ENCODE results near the gene GNG2.

GNG2 gene

GRCh38 chr14:51990488-51990887 lies 130.1 kb downstream of the GNG2 start:
- H3K79me2 ChIP-seq (ENCODE audit: low read length): peaks cover 33% of the 10 kb centered on the region
- no peaks in the 10 kb centered on the region for H3F3A ChIP-seq (ENCODE audit: insufficient read depth, low read length)
- no peaks in the 10 kb centered on the region for H3K9me3 ChIP-seq (replicated peaks; ENCODE audit: insufficient read depth, low read length)
- H4K20me1 ChIP-seq (ENCODE audit: insufficient read depth, low read length): no peaks in the 10 kb centered on the region
- H3K9ac ChIP-seq (ENCODE audit: low read length): peak overlapping the region; percentile 88; the same call in 1 of the 2 replicates
- DNase-seq: no peak
- no peak overlapping the region for H3K27ac ChIP-seq (ENCODE audit: low read length)
- 0 out of 2 replicates have a peak, but pooled peaks cover 3% of the 10 kb centered on the region for H3K36me3 ChIP-seq (replicated peaks; ENCODE audit: insufficient read depth, low read length)
- TF ChIP-seq EZH2 (optimal IDR thresholded peaks at IDR 0.05; ENCODE audit: low read depth, low read length) (no peak), EZH2phosphoT487 (IDR thresholded peaks at IDR 0.05; ENCODE audit: low read length) (no peak)
- TF ChIP-seq, protein P1, sequence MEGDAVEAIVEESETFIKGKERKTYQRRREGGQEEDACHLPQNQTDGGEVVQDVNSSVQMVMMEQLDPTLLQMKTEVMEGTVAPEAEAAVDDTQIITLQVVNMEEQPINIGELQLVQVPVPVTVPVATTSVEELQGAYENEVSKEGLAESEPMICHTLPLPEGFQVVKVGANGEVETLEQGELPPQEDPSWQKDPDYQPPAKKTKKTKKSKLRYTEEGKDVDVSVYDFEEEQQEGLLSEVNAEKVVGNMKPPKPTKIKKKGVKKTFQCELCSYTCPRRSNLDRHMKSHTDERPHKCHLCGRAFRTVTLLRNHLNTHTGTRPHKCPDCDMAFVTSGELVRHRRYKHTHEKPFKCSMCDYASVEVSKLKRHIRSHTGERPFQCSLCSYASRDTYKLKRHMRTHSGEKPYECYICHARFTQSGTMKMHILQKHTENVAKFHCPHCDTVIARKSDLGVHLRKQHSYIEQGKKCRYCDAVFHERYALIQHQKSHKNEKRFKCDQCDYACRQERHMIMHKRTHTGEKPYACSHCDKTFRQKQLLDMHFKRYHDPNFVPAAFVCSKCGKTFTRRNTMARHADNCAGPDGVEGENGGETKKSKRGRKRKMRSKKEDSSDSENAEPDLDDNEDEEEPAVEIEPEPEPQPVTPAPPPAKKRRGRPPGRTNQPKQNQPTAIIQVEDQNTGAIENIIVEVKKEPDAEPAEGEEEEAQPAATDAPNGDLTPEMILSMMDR (IDR thresholded peaks at IDR 0.05; ENCODE audit: low read length): no peak
- no peaks in the 10 kb centered on the region for H3K27me3 ChIP-seq (replicated peaks; ENCODE audit: insufficient read depth, low read length)
- H3K4me1 ChIP-seq (ENCODE audit: low read length): no peaks in the 10 kb centered on the region
- peak overlapping the region; percentile 76 for H3K4me3 ChIP-seq (ENCODE audit: low read length)
- peak overlapping the region; percentile 46 for H3K4me2 ChIP-seq (ENCODE audit: low read depth, low read length)
- H2AFZ ChIP-seq (ENCODE audit: low read length): no peak overlapping the region
- H3K9me2 ChIP-seq (replicated peaks; ENCODE audit: insufficient read depth, low read length): no peaks in the 10 kb centered on the region

DNA sequence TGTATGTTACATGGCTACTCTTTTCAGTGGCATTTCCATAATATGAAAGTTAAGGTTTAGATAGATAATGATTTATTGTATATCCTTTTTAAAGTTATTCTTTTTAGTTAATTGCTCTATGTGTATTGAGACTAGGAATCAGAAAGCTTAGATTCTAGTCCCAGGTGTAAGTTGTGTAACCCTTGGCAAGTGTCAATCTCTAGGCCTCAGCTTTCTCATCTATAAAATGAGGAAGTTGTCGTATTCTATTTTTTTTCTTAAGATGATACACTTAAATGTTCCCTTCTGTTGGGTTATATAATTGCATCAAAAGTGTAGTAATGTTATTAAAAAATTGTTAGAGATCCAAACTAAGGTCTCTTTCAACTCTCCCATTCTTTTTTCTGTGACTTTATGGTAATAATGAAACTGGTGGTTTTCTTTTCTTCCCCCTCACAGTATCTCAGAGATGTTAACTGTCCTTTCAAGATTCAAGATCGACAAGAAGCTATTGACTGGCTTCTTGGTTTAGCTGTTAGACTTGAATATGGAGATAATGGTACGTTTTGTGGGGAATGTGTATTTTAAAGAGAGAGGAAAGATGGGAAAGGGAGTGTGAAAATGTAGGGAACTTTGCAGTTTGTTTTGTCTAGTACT lies 133.0 kb downstream of the GNG2 start:
- no peaks in the 10 kb centered on the region for H4K20me1 ChIP-seq (ENCODE audit: insufficient read depth, low read length)
- peaks cover 40% of the 10 kb centered on the region for H3K79me2 ChIP-seq (ENCODE audit: low read length)

DNA sequence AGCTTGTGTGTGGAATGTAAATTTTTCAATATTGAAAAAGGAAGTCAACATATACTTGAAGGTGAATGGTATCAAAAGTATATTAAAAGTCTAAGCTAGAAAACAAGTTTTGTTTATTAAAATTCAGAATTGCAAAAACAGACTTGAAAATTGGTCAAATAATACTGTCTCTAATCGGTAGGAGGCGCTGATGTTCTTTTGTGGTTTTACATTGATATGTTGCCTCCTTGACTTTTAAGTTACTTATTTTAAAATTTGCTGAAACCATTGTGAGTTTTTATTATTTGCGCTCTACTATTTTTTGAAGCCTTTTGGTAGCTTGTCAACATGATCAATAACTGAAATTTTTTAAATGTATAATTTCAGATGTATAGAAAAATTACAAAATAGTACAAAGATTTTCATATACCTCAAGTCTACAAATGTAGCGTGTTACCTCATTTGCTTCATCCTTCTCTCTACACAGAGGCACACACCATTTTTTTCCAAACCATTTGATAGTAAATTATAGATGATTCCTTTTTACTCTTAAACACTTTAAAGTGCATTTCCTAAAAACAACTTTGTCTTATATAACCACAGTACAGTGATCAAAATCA lies 135.8 kb downstream of the GNG2 start:
- Histone ChIP-seq H3K9me2 (replicated peaks; ENCODE audit: insufficient read depth, low read length) (no peaks in the 10 kb centered on the region), H3K79me2 (ENCODE audit: low read length) (peaks cover 22% of the 10 kb centered on the region), H3F3A (ENCODE audit: insufficient read depth, low read length) (no peaks in the 10 kb centered on the region), H3K27ac (ENCODE audit: low read length) (no peak overlapping the region), H4K20me1 (ENCODE audit: insufficient read depth, low read length) (no peaks in the 10 kb centered on the region), H3K9me3 (replicated peaks; ENCODE audit: insufficient read depth, low read length) (no peaks in the 10 kb centered on the region), H3K36me3 (replicated peaks; ENCODE audit: insufficient read depth, low read length) (peaks cover 3% of the 10 kb centered on the region; the same call in 1 of the 2 replicates), H2AFZ (ENCODE audit: low read length) (no peak overlapping the region), H3K4me1 (ENCODE audit: low read length) (no peaks in the 10 kb centered on the region), H3K9ac (ENCODE audit: low read length) (no peak overlapping the region), H3K4me3 (ENCODE audit: low read length) (no peak overlapping the region), H3K27me3 (replicated peaks; ENCODE audit: insufficient read depth, low read length) (no peaks in the 10 kb centered on the region), H3K4me2 (ENCODE audit: low read depth, low read length) (no peak overlapping the region)
- DNase-seq: no peak
- TF ChIP-seq EZH2 (optimal IDR thresholded peaks at IDR 0.05; ENCODE audit: low read depth, low read length) (no peak), EZH2phosphoT487 (IDR thresholded peaks at IDR 0.05; ENCODE audit: low read length) (no peak)
- TF ChIP-seq, protein P1 (IDR thresholded peaks at IDR 0.05; ENCODE audit: low read length): peak; percentile 49

More for the DNA sequence above, 133.0 kb downstream of the GNG2 start:
- TF ChIP-seq, protein P1 (IDR thresholded peaks at IDR 0.05; ENCODE audit: low read length): no peak
- TF ChIP-seq EZH2 (optimal IDR thresholded peaks at IDR 0.05; ENCODE audit: low read depth, low read length) (no peak), EZH2phosphoT487 (IDR thresholded peaks at IDR 0.05; ENCODE audit: low read length) (no peak)
- Histone ChIP-seq H3K9me3 (replicated peaks; ENCODE audit: insufficient read depth, low read length) (no peaks in the 10 kb centered on the region), H3K9me2 (replicated peaks; ENCODE audit: insufficient read depth, low read length) (no peaks in the 10 kb centered on the region), H3K4me3 (ENCODE audit: low read length) (no peak overlapping the region), H3F3A (ENCODE audit: insufficient read depth, low read length) (no peaks in the 10 kb centered on the region), H3K4me2 (ENCODE audit: low read depth, low read length) (no peak overlapping the region), H3K27ac (ENCODE audit: low read length) (no peak overlapping the region), H3K36me3 (replicated peaks; ENCODE audit: insufficient read depth, low read length) (0 out of 2 replicates have a peak, but pooled peaks cover 3% of the 10 kb centered on the region), H3K27me3 (replicated peaks; ENCODE audit: insufficient read depth, low read length) (no peaks in the 10 kb centered on the region), H3K9ac (ENCODE audit: low read length) (no peak overlapping the region), H3K4me1 (ENCODE audit: low read length) (no peaks in the 10 kb centered on the region), H2AFZ (ENCODE audit: low read length) (no peak overlapping the region)
- DNase-seq: no peak

Data from MM.1S (cell line).